Upper lobe of right lung (tissue), 1 donor: ENCODE measurements around the gene COQ8A. TPM values are rescaled to one million over a fixed set of nuclear protein-coding genes. Genes with fewer than 3 reads are reported as not detected.

Experiments
- ATAC-seq: fragments of 200-7000 bp; cut with Tn5 transposase; one replicate; pipeline ENCODE4 v1.9.1; 2020; ENCODE audit warnings: mild to moderate bottlenecking, moderate library complexity
- DNase-seq: peaks from one replicate; pipeline ENCODE4 v3.0.0-alpha.2; 2020
- H3K27ac ChIP-seq: fragments of 200-600 bp; one replicate; pipeline ENCODE4 v1.8.0; 2022
- H3K27me3 ChIP-seq: fragments of 200-600 bp; one replicate; pipeline ENCODE4 v1.8.0; 2022; ENCODE audit warnings: mild to moderate bottlenecking
- H3K36me3 ChIP-seq: fragments of 200-600 bp; one replicate; pipeline ENCODE4 v1.8.0; 2022
- H3K4me1 ChIP-seq: fragments of 200-600 bp; one replicate; pipeline ENCODE4 v1.8.0; 2022
- H3K4me3 ChIP-seq: fragments of 200-600 bp; one replicate; pipeline ENCODE4 v1.8.0; 2022; ENCODE audit warnings: mild to moderate bottlenecking
- H3K9me3 ChIP-seq: fragments of 200-600 bp; one replicate; pipeline ENCODE4 v1.8.0; 2022
- CTCF ChIP-seq: fragments of 200-600 bp; IDR thresholded peaks from one replicate; pipeline ENCODE4 v1.8.0; 2022; ENCODE audit warnings: antibody characterized with exemption
- intact Hi-C: fragments of 100-400 bp; cut with DNase I; formaldehyde crosslinking; loops from one replicate; pipeline ENCODE4 v1.11.0; 2022
- total RNA-seq: library from RNA; stranded (reverse); fragmentation: NEBNext Ultra II Directional; extraction: Animal tissue kit (Norgen Biotek cat#: 25700); gene quantifications from one replicate; pipeline ENCODE4 v1.2.1, GENCODE V29; 2021
- donor health status: DM: no; HTN: yes; CAD: no; lungs with severe emphysema.

COQ8A gene
- total RNA-seq, 1 donor from 2014 or later, result 30.6 TPM

- no peak for TF ChIP-seq CTCF
These were observed 22.6 kb downstream of the COQ8A start for GRCh38 chr1:226962421-226963391.

GRCh38 chr1:226964068-226964425, 24.0 kb downstream of the COQ8A start:
- no peaks in the 10 kb centered on the region for H3K9me3 ChIP-seq
- no peak overlapping the region for H3K4me3 ChIP-seq
- DNase-seq, result no peak
- H3K27me3 ChIP-seq, result no peaks in the 10 kb centered on the region
- ATAC-seq, result peak; percentile 7
- H3K4me1 ChIP-seq, result peaks cover 3% of the 10 kb centered on the region
- intact Hi-C loops, result no loop called here
- TF ChIP-seq CTCF, result no peak
- H3K36me3 ChIP-seq, result peaks cover 19% of the 10 kb centered on the region
- no peak overlapping the region for H3K27ac ChIP-seq

More at GRCh38 chr1:226962421-226963391, 22.6 kb downstream of the COQ8A start:
- Histone ChIP-seq H3K4me1 (peaks cover 3% of the 10 kb centered on the region), H3K27ac (no peak overlapping the region), H3K36me3 (peaks cover 19% of the 10 kb centered on the region), H3K9me3 (no peaks in the 10 kb centered on the region), H3K27me3 (no peaks in the 10 kb centered on the region), H3K4me3 (no peak overlapping the region)
- DNase-seq (no peak), ATAC-seq (no peak)
- intact Hi-C loops, result no loop called here

- ATAC-seq, result no peak
- Histone ChIP-seq H3K27ac (no peak overlapping the region), H3K4me1 (no peaks in the 10 kb centered on the region), H3K36me3 (peaks cover 26% of the 10 kb centered on the region), H3K4me3 (no peak overlapping the region), H3K27me3 (no peaks in the 10 kb centered on the region), H3K9me3 (no peaks in the 10 kb centered on the region)
- intact Hi-C loops, result no loop called here
- TF ChIP-seq CTCF, result no peak
- DNase-seq, result no peak
These were observed 24.8 kb downstream of the COQ8A start for GRCh38 chr1:226964611-226965486.

GRCh38 chr1:226965581-226966440, 25.7 kb downstream of the COQ8A start:
- ATAC-seq, result no peak
- peaks cover 34% of the 10 kb centered on the region for H3K36me3 ChIP-seq
- no peaks in the 10 kb centered on the region for H3K4me1 ChIP-seq
- intact Hi-C loops, result no loop called here
- H3K4me3 ChIP-seq, result no peak overlapping the region
- H3K9me3 ChIP-seq, result no peaks in the 10 kb centered on the region
- H3K27ac ChIP-seq, result no peak overlapping the region
- DNase-seq, result no peak
- no peak for TF ChIP-seq CTCF
- H3K27me3 ChIP-seq, result no peaks in the 10 kb centered on the region

DNA sequence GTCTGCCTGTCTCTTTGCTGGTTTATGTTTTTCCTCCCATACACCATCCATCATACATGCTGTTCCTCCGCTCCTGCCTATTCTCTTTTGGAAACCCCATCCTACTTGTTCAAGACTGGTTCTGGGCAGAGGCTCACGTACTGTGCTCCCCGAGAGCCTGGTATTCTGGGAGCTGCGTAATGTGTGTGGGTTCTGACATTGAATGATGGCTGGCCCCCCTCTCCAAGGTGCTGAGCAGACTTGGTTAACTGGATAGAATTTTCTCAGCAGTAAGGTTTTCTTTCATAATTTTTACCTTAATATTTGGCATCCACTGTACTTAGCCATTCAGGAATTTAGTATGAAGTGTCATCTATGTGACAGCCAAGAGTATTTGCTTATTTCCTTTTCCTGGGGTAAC, 26.6 kb downstream of the COQ8A start:
- no peak for DNase-seq
- Histone ChIP-seq H3K27me3 (no peaks in the 10 kb centered on the region), H3K27ac (no peak overlapping the region), H3K9me3 (no peaks in the 10 kb centered on the region), H3K4me3 (no peak overlapping the region), H3K4me1 (no peaks in the 10 kb centered on the region), H3K36me3 (peaks cover 34% of the 10 kb centered on the region)
- no peak for TF ChIP-seq CTCF
- intact Hi-C loops, result no loop called here
- no peak for ATAC-seq
